ENCODE results near the gene FDPS.

The FDPS gene

DNA sequence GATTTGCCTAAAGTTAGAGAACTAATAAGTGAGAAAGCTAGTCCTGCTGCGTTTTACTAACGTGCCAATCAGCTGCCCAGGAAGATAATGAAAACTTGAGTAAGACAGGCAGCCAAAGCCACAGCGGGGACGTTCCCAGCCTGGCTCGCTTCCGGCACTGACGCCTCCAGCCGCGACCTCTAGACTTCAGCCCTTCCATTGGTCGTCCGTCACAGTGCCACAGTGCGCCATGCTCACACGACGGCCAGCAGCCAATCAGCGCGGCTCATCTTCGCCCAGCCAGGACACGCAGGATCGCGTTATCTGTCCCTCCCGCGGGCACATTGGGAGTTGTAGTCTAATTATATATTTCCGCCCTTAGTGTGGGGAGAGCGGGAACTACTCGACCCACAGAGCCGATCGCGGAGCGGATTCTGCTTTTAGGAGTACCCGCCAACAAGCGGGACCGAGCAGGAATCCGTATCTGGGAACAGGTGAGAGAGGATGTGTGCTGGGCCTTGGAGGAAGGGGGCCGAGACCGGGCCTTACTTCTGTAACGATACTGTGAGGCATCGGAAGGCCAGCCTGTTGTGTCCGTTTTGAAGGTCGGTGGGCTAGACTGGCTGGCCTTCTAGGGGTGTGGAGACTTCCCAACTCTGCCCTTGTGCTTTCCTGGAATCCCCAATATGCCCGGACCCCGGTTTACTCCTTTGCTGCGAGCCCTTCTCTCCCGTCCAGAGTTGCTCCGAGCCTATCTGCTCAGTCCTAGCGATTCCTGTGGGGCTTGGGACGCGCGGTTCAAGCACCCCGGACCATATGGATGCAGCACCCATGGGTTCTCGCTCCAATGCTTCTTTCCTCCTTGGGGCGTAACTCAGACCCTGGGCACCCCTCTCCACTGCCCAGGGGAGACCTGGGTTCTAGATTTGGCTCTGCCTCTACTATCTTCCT is at the start of gene FDPS (continued):
- TF ChIP-seq ZNF10 (tag by site-specific recombination; IDR thresholded peaks at IDR 0.05): no peak
- TF ChIP-seq ZNF529 (tag by site-specific recombination; IDR thresholded peaks at IDR 0.05; ENCODE audit: insufficient replicate concordance): no peak
- peak; percentile 93 for TF ChIP-seq ZNF335 (tag by site-specific recombination; conservative IDR thresholded peaks at IDR 0.05)
- TF ChIP-seq ZNF133 (tag by site-specific recombination; IDR thresholded peaks at IDR 0.05): no peak
- TF ChIP-seq, protein P1, sequence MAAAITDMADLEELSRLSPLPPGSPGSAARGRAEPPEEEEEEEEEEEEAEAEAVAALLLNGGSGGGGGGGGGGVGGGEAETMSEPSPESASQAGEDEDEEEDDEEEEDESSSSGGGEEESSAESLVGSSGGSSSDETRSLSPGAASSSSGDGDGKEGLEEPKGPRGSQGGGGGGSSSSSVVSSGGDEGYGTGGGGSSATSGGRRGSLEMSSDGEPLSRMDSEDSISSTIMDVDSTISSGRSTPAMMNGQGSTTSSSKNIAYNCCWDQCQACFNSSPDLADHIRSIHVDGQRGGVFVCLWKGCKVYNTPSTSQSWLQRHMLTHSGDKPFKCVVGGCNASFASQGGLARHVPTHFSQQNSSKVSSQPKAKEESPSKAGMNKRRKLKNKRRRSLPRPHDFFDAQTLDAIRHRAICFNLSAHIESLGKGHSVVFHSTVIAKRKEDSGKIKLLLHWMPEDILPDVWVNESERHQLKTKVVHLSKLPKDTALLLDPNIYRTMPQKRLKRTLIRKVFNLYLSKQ (tag by site-specific recombination; IDR thresholded peaks at IDR 0.05; ENCODE audit: borderline replicate concordance): no peak
- no peak for TF ChIP-seq GLI2 (tag by site-specific recombination; IDR thresholded peaks at IDR 0.05; ENCODE audit: borderline replicate concordance, low read depth)
- TF ChIP-seq ZNF19 (tag by site-specific recombination; IDR thresholded peaks at IDR 0.05; ENCODE audit: low read depth): no peak
- TF ChIP-seq, protein P2, sequence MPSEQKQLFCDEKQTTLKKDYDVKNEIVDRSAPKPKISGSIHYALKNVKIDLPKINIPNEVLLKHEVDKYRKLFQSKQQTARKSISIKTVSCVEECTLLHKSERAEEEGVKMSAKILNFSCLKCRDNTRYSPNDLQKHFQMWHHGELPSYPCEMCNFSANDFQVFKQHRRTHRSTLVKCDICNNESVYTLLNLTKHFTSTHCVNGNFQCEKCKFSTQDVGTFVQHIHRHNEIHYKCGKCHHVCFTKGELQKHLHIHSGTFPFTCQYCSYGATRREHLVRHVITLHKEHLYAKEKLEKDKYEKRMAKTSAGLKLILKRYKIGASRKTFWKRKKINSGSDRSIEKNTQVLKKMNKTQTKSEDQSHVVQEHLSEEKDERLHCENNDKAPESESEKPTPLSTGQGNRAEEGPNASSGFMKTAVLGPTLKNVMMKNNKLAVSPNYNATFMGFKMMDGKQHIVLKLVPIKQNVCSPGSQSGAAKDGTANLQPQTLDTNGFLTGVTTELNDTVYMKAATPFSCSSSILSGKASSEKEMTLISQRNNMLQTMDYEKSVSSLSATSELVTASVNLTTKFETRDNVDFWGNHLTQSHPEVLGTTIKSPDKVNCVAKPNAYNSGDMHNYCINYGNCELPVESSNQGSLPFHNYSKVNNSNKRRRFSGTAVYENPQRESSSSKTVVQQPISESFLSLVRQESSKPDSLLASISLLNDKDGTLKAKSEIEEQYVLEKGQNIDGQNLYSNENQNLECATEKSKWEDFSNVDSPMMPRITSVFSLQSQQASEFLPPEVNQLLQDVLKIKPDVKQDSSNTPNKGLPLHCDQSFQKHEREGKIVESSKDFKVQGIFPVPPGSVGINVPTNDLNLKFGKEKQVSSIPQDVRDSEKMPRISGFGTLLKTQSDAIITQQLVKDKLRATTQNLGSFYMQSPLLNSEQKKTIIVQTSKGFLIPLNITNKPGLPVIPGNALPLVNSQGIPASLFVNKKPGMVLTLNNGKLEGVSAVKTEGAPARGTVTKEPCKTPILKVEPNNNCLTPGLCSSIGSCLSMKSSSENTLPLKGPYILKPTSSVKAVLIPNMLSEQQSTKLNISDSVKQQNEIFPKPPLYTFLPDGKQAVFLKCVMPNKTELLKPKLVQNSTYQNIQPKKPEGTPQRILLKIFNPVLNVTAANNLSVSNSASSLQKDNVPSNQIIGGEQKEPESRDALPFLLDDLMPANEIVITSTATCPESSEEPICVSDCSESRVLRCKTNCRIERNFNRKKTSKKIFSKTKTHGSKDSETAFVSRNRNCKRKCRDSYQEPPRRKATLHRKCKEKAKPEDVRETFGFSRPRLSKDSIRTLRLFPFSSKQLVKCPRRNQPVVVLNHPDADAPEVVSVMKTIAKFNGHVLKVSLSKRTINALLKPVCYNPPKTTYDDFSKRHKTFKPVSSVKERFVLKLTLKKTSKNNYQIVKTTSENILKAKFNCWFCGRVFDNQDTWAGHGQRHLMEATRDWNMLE (tag by site-specific recombination; conservative IDR thresholded peaks at IDR 0.05; ENCODE audit: low read depth): peak; percentile 40; the same call in 1 of the 2 replicates
- TF ChIP-seq ZNF354C (tag by site-specific recombination; IDR thresholded peaks at IDR 0.05; ENCODE audit: borderline replicate concordance, low read depth): no peak

DNA sequence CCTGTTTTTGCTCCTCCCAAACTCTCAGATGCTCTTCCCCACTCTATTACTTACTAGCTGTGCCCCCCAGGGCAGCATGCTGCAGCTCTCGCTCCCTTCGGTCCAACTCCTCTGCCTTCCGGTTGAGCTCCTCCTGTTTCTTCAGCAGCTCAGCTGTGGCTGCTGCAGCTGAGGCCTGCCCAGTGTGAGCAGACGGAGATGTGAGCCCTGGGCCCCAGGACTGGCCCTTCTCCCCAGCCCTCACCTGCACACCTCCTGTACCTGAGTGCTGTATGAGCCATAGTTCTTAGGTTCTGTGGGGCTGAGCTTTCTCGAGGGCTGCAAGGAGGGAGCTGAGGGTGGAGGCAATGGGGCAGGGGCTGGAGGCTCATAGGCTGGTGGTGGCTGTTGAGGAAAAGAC is 48.4 kb upstream of the FDPS start:
- Histone ChIP-seq H3K36me3 (ENCODE audit: control insufficient read depth in 2 of 2, insufficient read depth in 1 of 2, low read length in 2 of 2) (peaks cover 4 to 69% of the 10 kb centered on the region in 2 experiments), H3K4me3 (ENCODE audit: low read depth, low read length) (no peak overlapping the region), H3K27ac (ENCODE audit: extremely low read depth, low read depth, low read length) (no peak overlapping the region), H3K9me3 (ENCODE audit: control insufficient read depth, insufficient read depth, low read depth, low read length) (no peaks in the 10 kb centered on the region), H3K4me1 (ENCODE audit: control insufficient read depth, insufficient read depth, low read length) (no peaks in the 10 kb centered on the region)
- CTCF ChIA-PET: interaction anchor here (0.7 to 6.2 kb wide), 5 partner anchors 10 to 63 kb away, joined by 3 to 91 read pairs (median 3); no protein-coding TSS in a partner anchor
- POLR2A ChIA-PET: interaction anchor here (1.6 to 4.2 kb wide), 4 partner anchors 9 to 63 kb away, joined by 3 to 54 read pairs (median 24); partner anchors contain the start of gene CLK2
- TF ChIP-seq, protein P3, sequence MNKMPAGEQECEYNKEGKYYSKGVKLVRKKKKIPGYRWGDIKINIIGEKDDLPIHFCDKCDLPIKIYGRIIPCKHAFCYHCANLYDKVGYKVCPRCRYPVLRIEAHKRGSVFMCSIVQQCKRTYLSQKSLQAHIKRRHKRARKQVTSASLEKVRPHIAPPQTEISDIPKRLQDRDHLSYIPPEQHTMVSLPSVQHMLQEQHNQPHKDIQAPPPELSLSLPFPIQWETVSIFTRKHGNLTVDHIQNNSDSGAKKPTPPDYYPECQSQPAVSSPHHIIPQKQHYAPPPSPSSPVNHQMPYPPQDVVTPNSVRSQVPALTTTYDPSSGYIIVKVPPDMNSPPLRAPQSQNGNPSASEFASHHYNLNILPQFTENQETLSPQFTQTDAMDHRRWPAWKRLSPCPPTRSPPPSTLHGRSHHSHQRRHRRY (tag by site-specific recombination; IDR thresholded peaks at IDR 0.05): no peak

DNA sequence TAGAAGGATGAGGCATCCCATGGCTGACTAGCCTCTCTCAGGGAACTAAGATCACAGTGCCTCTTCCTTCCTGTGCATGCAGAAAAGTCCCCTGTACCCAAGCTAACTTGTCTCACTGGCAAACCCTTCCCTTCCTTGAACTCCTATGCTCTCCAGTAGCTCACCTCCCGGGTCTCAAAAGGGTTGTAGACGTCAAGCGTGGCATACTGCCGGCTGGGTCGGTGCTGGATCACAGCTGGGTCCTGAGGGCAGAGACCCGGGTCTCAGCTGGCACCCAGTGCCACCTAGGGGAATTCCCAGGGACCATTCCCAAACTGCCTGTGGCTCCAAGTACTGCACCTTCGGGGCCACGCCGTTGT is 47.2 kb upstream of the FDPS start:
- peaks cover 8 to 74% of the 10 kb centered on the region in 2 experiments for H3K36me3 ChIP-seq (ENCODE audit: control insufficient read depth in 2 of 2, insufficient read depth in 1 of 2, low read length in 2 of 2)
- peak overlapping the region; percentile 61; the same call in 1 of the 2 replicates for H3K27ac ChIP-seq (ENCODE audit: extremely low read depth, low read depth, low read length)
- CTCF ChIA-PET: interaction anchor here (1.0 to 6.2 kb wide), 3 partner anchors 11 to 83 kb away, joined by 5 to 91 read pairs (median 7); no protein-coding TSS in a partner anchor
- TF ChIP-seq, protein P4, sequence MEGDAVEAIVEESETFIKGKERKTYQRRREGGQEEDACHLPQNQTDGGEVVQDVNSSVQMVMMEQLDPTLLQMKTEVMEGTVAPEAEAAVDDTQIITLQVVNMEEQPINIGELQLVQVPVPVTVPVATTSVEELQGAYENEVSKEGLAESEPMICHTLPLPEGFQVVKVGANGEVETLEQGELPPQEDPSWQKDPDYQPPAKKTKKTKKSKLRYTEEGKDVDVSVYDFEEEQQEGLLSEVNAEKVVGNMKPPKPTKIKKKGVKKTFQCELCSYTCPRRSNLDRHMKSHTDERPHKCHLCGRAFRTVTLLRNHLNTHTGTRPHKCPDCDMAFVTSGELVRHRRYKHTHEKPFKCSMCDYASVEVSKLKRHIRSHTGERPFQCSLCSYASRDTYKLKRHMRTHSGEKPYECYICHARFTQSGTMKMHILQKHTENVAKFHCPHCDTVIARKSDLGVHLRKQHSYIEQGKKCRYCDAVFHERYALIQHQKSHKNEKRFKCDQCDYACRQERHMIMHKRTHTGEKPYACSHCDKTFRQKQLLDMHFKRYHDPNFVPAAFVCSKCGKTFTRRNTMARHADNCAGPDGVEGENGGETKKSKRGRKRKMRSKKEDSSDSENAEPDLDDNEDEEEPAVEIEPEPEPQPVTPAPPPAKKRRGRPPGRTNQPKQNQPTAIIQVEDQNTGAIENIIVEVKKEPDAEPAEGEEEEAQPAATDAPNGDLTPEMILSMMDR (tag by site-specific recombination; IDR thresholded peaks at IDR 0.05): peak; percentile 83
- TF ChIP-seq, protein P5, sequence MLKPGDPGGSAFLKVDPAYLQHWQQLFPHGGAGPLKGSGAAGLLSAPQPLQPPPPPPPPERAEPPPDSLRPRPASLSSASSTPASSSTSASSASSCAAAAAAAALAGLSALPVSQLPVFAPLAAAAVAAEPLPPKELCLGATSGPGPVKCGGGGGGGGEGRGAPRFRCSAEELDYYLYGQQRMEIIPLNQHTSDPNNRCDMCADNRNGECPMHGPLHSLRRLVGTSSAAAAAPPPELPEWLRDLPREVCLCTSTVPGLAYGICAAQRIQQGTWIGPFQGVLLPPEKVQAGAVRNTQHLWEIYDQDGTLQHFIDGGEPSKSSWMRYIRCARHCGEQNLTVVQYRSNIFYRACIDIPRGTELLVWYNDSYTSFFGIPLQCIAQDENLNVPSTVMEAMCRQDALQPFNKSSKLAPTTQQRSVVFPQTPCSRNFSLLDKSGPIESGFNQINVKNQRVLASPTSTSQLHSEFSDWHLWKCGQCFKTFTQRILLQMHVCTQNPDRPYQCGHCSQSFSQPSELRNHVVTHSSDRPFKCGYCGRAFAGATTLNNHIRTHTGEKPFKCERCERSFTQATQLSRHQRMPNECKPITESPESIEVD (tag by site-specific recombination; IDR thresholded peaks at IDR 0.05): no peak
- TF ChIP-seq IKZF3 (tag by site-specific recombination; IDR thresholded peaks at IDR 0.05) (0 out of 2 replicates have a peak, but pooled peaks have one; percentile 5), ZIC2 (tag by site-specific recombination; IDR thresholded peaks at IDR 0.05) (peak; percentile 66)

More for the DNA sequence above, 47.2 kb upstream of the FDPS start:
- POLR2A ChIA-PET: interaction anchor here (1.0 to 4.2 kb wide), 11 partner anchors 11 to 68 kb away, joined by 3 to 54 read pairs (median 6); partner anchors contain the start of gene CLK2
- Histone ChIP-seq H3K9me3 (ENCODE audit: control insufficient read depth, insufficient read depth, low read depth, low read length) (no peaks in the 10 kb centered on the region), H3K4me1 (ENCODE audit: control insufficient read depth, insufficient read depth, low read length) (no peaks in the 10 kb centered on the region), H3K4me3 (ENCODE audit: low read depth, low read length) (peak overlapping the region; percentile 91)

Measured in HEK293 (cell line).